Trophoblast cell (in vitro differentiated cells and primary cell): Measurements from ENCODE around the gene VWA3A.
"Not testable (repeated sequence)": the region's sequence is repeated elsewhere in the genome, so short reads cannot be mapped to it uniquely, and the experiment has no call there.

Source experiments
- DNase-seq, 2 donors: peaks; one replicate each; pipeline ENCODE4 v3.0.0-alpha.2; 2016
- H2AFZ ChIP-seq: 2 replicates; pipeline ENCODE4 v1.6.1; 2013; ENCODE audit warnings: low read length, moderate library complexity, mild to moderate bottlenecking; ENCODE audit not compliant: insufficient read depth, poor library complexity
- H2AK5ac ChIP-seq: 2 replicates; pipeline ENCODE4 v1.6.1; 2013; ENCODE audit warnings: mild to moderate bottlenecking, low read length
- H2BK120ac ChIP-seq: 2 replicates; pipeline ENCODE4 v1.6.1; 2013; ENCODE audit warnings: low read length, mild to moderate bottlenecking, moderate library complexity; ENCODE audit not compliant: insufficient read depth, poor library complexity
- H2BK12ac ChIP-seq: 2 replicates; pipeline ENCODE4 v1.6.1; 2013; ENCODE audit warnings: mild to moderate bottlenecking, low read length, moderate library complexity
- H2BK5ac ChIP-seq: 2 replicates; pipeline ENCODE4 v1.6.1; 2013; ENCODE audit warnings: low read length, low read depth, moderate library complexity, mild to moderate bottlenecking; ENCODE audit not compliant: poor library complexity
- H3K14ac ChIP-seq: 2 replicates; pipeline ENCODE4 v1.6.1; 2013; ENCODE audit warnings: mild to moderate bottlenecking, low read length
- H3K18ac ChIP-seq: 2 replicates; pipeline ENCODE4 v1.6.1; 2013; ENCODE audit warnings: mild to moderate bottlenecking, low read length
- H3K23ac ChIP-seq: 2 replicates; pipeline ENCODE4 v1.6.1; 2013; ENCODE audit warnings: low read length
- H3K27ac ChIP-seq: 2 replicates; pipeline ENCODE4 v1.5.1; 2013; ENCODE audit warnings: low read depth, mild to moderate bottlenecking, inconsistent platforms, low read length, moderate library complexity
- H3K27me3 ChIP-seq: 2 replicates; pipeline ENCODE4 v1.6.1; 2013; ENCODE audit warnings: inconsistent platforms, mild to moderate bottlenecking, low read length, moderate library complexity; ENCODE audit not compliant: insufficient read depth
- H3K36me3 ChIP-seq, 2 experiments: 1 replicate in 1 of 2; 2 replicates in 1 of 2; pipeline ENCODE4 v1.6.1; 2013; ENCODE audit warnings: low read length in 2 of 2, mild to moderate bottlenecking in 2 of 2, moderate library complexity in 1 of 2; ENCODE audit not compliant: insufficient read depth in 2 of 2, control insufficient read depth in 1 of 2
- H3K4ac ChIP-seq: 2 replicates; pipeline ENCODE4 v1.6.1; 2013; ENCODE audit warnings: low read depth, mild to moderate bottlenecking, low read length, moderate library complexity
- H3K4me1 ChIP-seq, 2 experiments: 1 replicate in 1 of 2; 2 replicates in 1 of 2; pipeline ENCODE4 v1.6.1; 2013; ENCODE audit warnings: low read length in 2 of 2, mild to moderate bottlenecking in 2 of 2, moderate library complexity in 1 of 2; ENCODE audit not compliant: insufficient read depth in 2 of 2, control insufficient read depth in 1 of 2
- H3K4me2 ChIP-seq: 2 replicates; pipeline ENCODE4 v1.6.1; 2013; ENCODE audit warnings: inconsistent platforms, mild to moderate bottlenecking, low read length, moderate library complexity
- H3K4me3 ChIP-seq: 2 replicates; pipeline ENCODE4 v1.5.1; 2013; ENCODE audit warnings: mild to moderate bottlenecking, low read depth, low read length, inconsistent platforms
- H3K79me1 ChIP-seq: one replicate; pipeline ENCODE4 v1.6.1; 2013; ENCODE audit warnings: low read length
- H3K79me2 ChIP-seq: 2 replicates; pipeline ENCODE4 v1.6.1; 2013; ENCODE audit warnings: low read length, mild to moderate bottlenecking; ENCODE audit not compliant: control insufficient read depth, insufficient read depth, poor library complexity
- H3K9ac ChIP-seq: 2 replicates; pipeline ENCODE4 v1.6.1; 2013; ENCODE audit warnings: mild to moderate bottlenecking, low read length
- H3K9me3 ChIP-seq: 2 replicates; pipeline ENCODE4 v1.6.1; 2013; ENCODE audit warnings: low read depth, mild to moderate bottlenecking, control low read depth, inconsistent platforms, low read length; ENCODE audit not compliant: insufficient read depth
- H4K12ac ChIP-seq: 2 replicates; pipeline ENCODE4 v1.6.1; 2013; ENCODE audit warnings: low read depth, mild to moderate bottlenecking, low read length, moderate library complexity
- H4K8ac ChIP-seq: 2 replicates; pipeline ENCODE4 v1.6.1; 2013; ENCODE audit warnings: low read depth, mild to moderate bottlenecking, low read length, moderate library complexity
- H4K91ac ChIP-seq: one replicate; pipeline ENCODE4 v1.6.1; 2013; ENCODE audit warnings: low read depth, mild to moderate bottlenecking, low read length, moderate library complexity
- WGBS: extraction: QIAGEN DNeasy Blood & Tissue Kit; methylation state at CpG from one replicate; pipeline ENCODE4 v1.1.7; 2013; ENCODE audit warnings: missing lambda C conversion rate; ENCODE audit not compliant: insufficient read length, insufficient coverage; ENCODE audit errors: extremely low coverage; 5-methylcytosine and 5-hydroxymethylcytosine counted together

The VWA3A gene

DNA sequence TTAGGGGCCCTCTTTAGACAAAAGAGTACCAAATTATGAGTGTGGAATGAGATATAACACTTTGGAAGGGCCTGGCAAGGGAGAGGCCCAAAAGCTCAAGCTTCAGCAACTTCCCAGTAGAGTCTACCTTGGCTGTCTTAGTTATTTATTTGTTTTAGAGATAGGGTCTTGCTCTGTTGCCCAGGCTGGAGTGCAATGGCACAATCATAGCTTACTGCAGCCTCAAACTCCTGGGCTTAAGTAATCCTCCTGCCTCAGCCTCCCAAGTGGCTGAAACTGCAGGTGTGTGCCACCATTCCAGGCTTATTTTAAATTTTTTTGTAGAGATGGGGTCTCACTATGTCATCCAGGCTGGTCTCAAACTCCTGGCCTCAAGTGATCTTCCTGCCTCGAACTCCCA is 80.3 kb downstream of the VWA3A start:
- not testable (repeated sequence) for H3K9ac ChIP-seq, H2BK5ac ChIP-seq, H4K8ac ChIP-seq, H3K14ac ChIP-seq, H4K91ac ChIP-seq, H3K4me3 ChIP-seq, H3K79me1 ChIP-seq, H2AFZ ChIP-seq, H2BK12ac ChIP-seq, H3K36me3 ChIP-seq, H3K4ac ChIP-seq, H2AK5ac ChIP-seq, H3K27ac ChIP-seq, H2BK120ac ChIP-seq, DNase-seq, H4K12ac ChIP-seq, H3K4me2 ChIP-seq, H3K27me3 ChIP-seq, H3K18ac ChIP-seq, H3K23ac ChIP-seq, H3K79me2 ChIP-seq, H3K4me1 ChIP-seq, H3K9me3 ChIP-seq
- WGBS: no CpG with 5 or more reads among the region's 1 CpG

DNA sequence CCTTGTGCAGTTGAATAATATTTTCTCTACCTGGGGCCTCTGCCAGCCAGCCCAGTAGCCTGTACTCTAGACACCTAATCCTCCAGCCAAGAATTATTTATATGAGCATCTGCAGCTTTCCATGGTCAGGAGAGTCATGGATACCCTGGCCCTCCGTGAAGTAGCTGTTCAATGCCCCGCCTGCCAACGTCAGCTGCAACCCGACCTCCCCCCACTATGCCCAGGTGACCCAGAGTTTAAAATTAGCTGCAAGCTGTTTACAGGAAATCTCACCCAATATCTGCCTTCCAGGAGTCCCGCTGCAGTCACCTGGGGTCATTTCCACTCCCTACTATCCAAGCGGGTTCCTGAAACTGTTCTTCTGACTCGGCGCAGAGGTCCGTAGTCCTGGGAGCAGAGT is 82.3 kb downstream of the VWA3A start:
- Histone ChIP-seq H3K79me1 (no peaks in the 10 kb centered on the region), H4K8ac (no peak overlapping the region), H3K23ac (no peak overlapping the region), H3K4me1 (no peaks in the 10 kb centered on the region), H3K4me3 (no peak overlapping the region), H3K4me2 (no peak overlapping the region), H3K4ac (no peak overlapping the region), H2BK12ac (no peak overlapping the region), H3K14ac (no peak overlapping the region), H4K91ac (no peak overlapping the region), H2BK120ac (no peak overlapping the region), H3K27me3 (no peaks in the 10 kb centered on the region), H3K79me2 (no peaks in the 10 kb centered on the region), H3K18ac (no peak overlapping the region), H3K9ac (no peak overlapping the region), H3K36me3 (no peaks in the 10 kb centered on the region), H2BK5ac (no peak overlapping the region), H4K12ac (no peak overlapping the region), H2AFZ (no peak overlapping the region), H3K27ac (no peak overlapping the region), H2AK5ac (no peak overlapping the region), H3K9me3 (no peaks in the 10 kb centered on the region)
- DNase-seq: no peak
- WGBS: no CpG with 5 or more reads among the region's 9 CpGs

DNA sequence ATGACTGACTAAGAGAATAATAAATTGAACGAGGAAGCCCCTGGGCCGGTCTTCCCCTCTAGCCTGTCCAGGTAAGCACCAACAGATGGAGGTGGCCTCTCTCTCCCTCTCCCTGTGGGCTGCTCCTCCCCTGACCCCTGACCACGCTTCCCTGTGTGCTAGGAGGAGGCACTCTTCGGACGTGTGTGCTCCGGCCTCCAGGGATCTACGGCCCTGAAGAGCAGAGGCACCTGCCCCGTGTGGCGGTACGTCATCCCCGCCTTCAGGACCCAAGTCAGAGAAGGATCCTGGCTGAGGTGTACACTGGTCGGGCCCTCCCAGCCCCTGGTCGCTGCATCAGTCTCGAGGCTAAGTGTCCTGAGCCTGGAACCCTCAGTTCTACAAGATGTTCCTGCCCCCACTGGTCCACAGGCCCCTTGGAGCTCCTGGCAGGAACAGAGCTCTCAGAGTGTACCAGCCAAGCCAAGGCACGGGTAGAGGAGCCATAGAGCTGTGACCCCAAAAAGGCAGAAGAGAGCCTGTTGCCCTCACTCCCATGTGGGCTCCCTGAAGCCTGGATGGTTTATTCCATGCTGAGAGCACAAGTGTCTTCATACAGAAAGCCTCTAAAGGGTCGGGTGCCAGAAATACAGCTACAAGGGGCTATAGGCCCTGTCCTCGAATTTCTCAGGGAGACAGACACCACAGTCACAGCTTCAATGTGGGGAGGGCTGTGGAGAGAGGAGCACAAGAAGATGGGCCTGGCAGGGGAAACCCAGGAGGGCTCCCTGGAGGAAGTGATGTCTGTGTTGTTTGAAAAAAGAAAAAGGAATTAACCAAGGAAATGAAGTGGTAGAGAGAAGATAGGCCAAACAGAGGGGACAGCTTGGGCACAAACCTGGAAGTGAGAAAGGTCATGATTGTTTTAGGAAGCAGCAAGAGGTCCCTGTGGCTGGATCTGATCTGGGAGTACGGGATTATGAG is 85.9 kb downstream of the VWA3A start:
- no peak overlapping the region for H3K9ac ChIP-seq
- H3K14ac ChIP-seq: no peak overlapping the region
- no peaks in the 10 kb centered on the region for H3K27me3 ChIP-seq
- no peak overlapping the region for H2BK5ac ChIP-seq
- H2BK12ac ChIP-seq: no peak overlapping the region
- no CpG with 5 or more reads among the region's 18 CpGs for WGBS
- no peaks in the 10 kb centered on the region for H3K4me1 ChIP-seq
- no peak overlapping the region for H3K27ac ChIP-seq
- H3K9me3 ChIP-seq: no peaks in the 10 kb centered on the region
- no peak overlapping the region for H3K4ac ChIP-seq
- H3K36me3 ChIP-seq: no peaks in the 10 kb centered on the region
- H3K79me1 ChIP-seq: no peaks in the 10 kb centered on the region
- H3K4me3 ChIP-seq: no peak overlapping the region
- H3K23ac ChIP-seq: no peak overlapping the region
- no peaks in the 10 kb centered on the region for H3K79me2 ChIP-seq
- no peak overlapping the region for H3K18ac ChIP-seq
- no peak overlapping the region for H4K91ac ChIP-seq
- H3K4me2 ChIP-seq: no peak overlapping the region
- H2AFZ ChIP-seq: no peak overlapping the region
- DNase-seq: no peak
- no peak overlapping the region for H2BK120ac ChIP-seq
- H4K8ac ChIP-seq: no peak overlapping the region
- H2AK5ac ChIP-seq: no peak overlapping the region
- H4K12ac ChIP-seq: no peak overlapping the region

DNA sequence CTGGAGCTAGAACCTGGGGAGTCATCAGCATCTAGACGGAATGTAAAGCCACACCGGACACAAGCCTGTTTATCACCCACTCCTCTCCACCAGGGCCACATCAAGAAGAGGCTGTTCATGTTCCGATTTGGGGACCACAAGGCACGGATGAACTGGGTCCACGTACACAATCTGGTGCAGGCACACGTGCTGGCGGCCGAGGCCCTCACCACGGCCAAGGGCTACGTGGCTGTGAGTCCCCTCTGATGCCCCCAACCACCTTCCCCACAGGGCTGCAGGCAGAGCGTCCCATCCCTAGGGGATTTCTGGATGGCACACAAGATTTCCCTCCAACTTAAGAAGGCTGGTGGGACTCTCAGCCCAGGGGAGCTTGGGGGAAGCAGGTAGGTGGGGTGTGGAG is 89.1 kb downstream of the VWA3A start:
- Histone ChIP-seq H3K36me3 (no peaks in the 10 kb centered on the region), H3K27ac (no peak overlapping the region)

More for the DNA sequence above, 89.1 kb downstream of the VWA3A start:
- H2BK12ac ChIP-seq: no peak overlapping the region
- no peaks in the 10 kb centered on the region for H3K9me3 ChIP-seq
- no peak overlapping the region for H4K91ac ChIP-seq
- H3K4me3 ChIP-seq: no peak overlapping the region
- DNase-seq: no peak
- H3K14ac ChIP-seq: no peak overlapping the region
- no CpG with 5 or more reads among the region's 11 CpGs for WGBS
- no peak overlapping the region for H3K18ac ChIP-seq
- H3K79me1 ChIP-seq: no peaks in the 10 kb centered on the region
- H3K23ac ChIP-seq: no peak overlapping the region
- H3K79me2 ChIP-seq: no peaks in the 10 kb centered on the region
- H3K27me3 ChIP-seq: no peaks in the 10 kb centered on the region
- no peak overlapping the region for H2AK5ac ChIP-seq
- no peak overlapping the region for H4K12ac ChIP-seq
- no peak overlapping the region for H2BK5ac ChIP-seq
- no peaks in the 10 kb centered on the region for H3K4me1 ChIP-seq
- H3K4me2 ChIP-seq: no peak overlapping the region
- H3K4ac ChIP-seq: no peak overlapping the region
- no peak overlapping the region for H2BK120ac ChIP-seq
- H3K9ac ChIP-seq: no peak overlapping the region
- H4K8ac ChIP-seq: no peak overlapping the region
- H2AFZ ChIP-seq: no peak overlapping the region
